ENCODE results near the gene UBE2QL1.

GRCh38 chr5:6434731-6435130 lies 13.9 kb upstream of the UBE2QL1 start:
- no peak for TF ChIP-seq CTCF (IDR thresholded peaks at IDR 0.05)
- no peak for TF ChIP-seq POLR2A (IDR thresholded peaks at IDR 0.05)
- no peak for TF ChIP-seq POLR2AphosphoS5 (IDR thresholded peaks at IDR 0.05; ENCODE audit: insufficient read depth in 1 of 2, low read depth in 1 of 2)
